Erythroblast (primary cell): ENCODE results near the gene STK17B.

Source experiments
- GATA1 ChIP-seq: IDR thresholded peaks from 2 replicates; pipeline ENCODE4 v1.6.1; 2011; ENCODE audit warnings: low read depth, mild to moderate bottlenecking, control low read depth, low read length, moderate library complexity
- POLR2A ChIP-seq: IDR thresholded peaks from 2 replicates; pipeline ENCODE4 v1.6.1; 2011; ENCODE audit warnings: mild to moderate bottlenecking, low read length

DNA sequence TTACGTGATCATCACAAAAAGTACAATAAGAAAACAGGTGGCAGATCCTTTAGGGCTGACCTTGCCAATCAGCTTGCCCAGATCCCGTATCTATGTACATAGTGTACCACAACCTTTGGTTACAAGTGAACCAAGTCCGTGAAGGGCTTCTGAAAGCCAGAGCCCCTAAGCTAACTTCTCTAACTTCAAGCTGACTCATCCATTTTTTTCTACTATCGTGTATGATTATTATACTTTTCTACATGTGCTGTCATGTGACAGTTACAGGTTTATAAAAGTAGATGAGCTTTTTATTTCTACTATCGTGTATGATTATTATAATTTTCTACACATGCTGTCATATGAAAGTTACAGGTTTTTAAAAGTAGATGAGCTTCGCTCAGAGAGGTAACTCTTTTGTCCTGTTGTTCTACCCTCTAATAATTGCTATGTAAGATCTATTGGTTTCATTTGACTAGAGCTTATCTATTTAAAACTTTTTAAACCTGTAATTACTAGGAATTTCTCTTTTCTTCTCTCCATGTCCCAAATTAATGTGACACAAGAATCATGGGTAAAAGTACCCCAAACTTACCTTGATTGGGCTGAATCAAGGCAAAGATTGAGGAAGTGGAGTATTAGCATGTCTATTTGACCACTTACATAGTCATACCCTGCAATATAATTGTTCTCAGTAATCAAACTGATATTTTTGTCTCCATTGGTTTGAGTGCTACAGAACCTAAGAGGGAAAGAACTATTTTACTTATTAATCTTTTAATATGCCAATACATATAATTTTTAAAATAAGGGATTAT lies 73.3 kb downstream of the STK17B start:
- no peak for TF ChIP-seq POLR2A
- TF ChIP-seq GATA1 = no peak
